Endodermal cell (in vitro differentiated cells): ENCODE measurements around the gene ASCC1. TPM values are rescaled to one million over a fixed set of nuclear protein-coding genes. Genes with fewer than 3 reads are reported as not detected.

Source experiments
- DNase-seq: peaks from one replicate; pipeline ENCODE4 v3.0.0-alpha.2; 2017
- H3K27ac ChIP-seq: 2 replicates; pipeline ENCODE4 v1.5.1; 2013; ENCODE audit warnings: mild to moderate bottlenecking, low read depth, low read length, moderate library complexity
- H3K27me3 ChIP-seq: 2 replicates; pipeline ENCODE4 v1.6.1; 2013; ENCODE audit warnings: mild to moderate bottlenecking, low read length, moderate library complexity; ENCODE audit not compliant: insufficient read depth, control insufficient read depth, poor library complexity, severe bottlenecking
- H3K36me3 ChIP-seq: 2 replicates; pipeline ENCODE4 v1.7.0; 2013; ENCODE audit warnings: mild to moderate bottlenecking, low read length, moderate library complexity; ENCODE audit not compliant: control insufficient read depth, insufficient read depth
- H3K4me1 ChIP-seq: one replicate; pipeline ENCODE4 v1.7.0; 2013; ENCODE audit warnings: low read length; ENCODE audit not compliant: control insufficient read depth, insufficient read depth
- H3K4me3 ChIP-seq: 2 replicates; pipeline ENCODE4 v1.5.1; 2013; ENCODE audit warnings: mild to moderate bottlenecking, low read length, moderate library complexity
- H3K9ac ChIP-seq: 2 replicates; pipeline ENCODE4 v1.6.1; 2013; ENCODE audit warnings: mild to moderate bottlenecking, low read length, moderate library complexity; ENCODE audit not compliant: poor library complexity, severe bottlenecking; ENCODE audit errors: extremely low read depth
- H3K9me3 ChIP-seq: 2 replicates; pipeline ENCODE4 v1.6.1; 2013; ENCODE audit warnings: mild to moderate bottlenecking, low read length, moderate library complexity; ENCODE audit not compliant: control insufficient read depth
- H3K27ac Mint-ChIP-seq: 2 replicates; pipeline ENCODE4 v1.8.0; 2020; ENCODE audit warnings: mixed read lengths
- H3K27me3 Mint-ChIP-seq: 2 replicates; pipeline ENCODE4 v1.8.0; 2021; ENCODE audit warnings: mild to moderate bottlenecking, mixed read lengths; ENCODE audit not compliant: insufficient read depth
- H3K36me3 Mint-ChIP-seq: 2 replicates; pipeline ENCODE4 v1.8.0; 2020; ENCODE audit warnings: low read depth, mixed read lengths
- H3K4me1 Mint-ChIP-seq: 2 replicates; pipeline ENCODE4 v1.8.0; 2020; ENCODE audit warnings: mixed read lengths
- H3K4me3 Mint-ChIP-seq: 2 replicates; pipeline ENCODE4 v1.8.0; 2020; ENCODE audit warnings: mild to moderate bottlenecking, moderate library complexity, mixed read lengths
- H3K9me3 Mint-ChIP-seq: 2 replicates; pipeline ENCODE4 v1.8.0; 2020; ENCODE audit warnings: mild to moderate bottlenecking, mixed read lengths
- WGBS, 2 experiments: methylation state at CpG; one replicate each; pipeline versions ENCODE4 v1.1.5 to v1.1.7; 2013; ENCODE audit warnings: missing lambda C conversion rate in 2 of 2, mixed read lengths in 1 of 2; ENCODE audit not compliant: insufficient coverage in 1 of 2, insufficient read length in 1 of 2; 5-methylcytosine and 5-hydroxymethylcytosine counted together
- total RNA-seq, 2 donors: library from RNA; stranded (reverse); fragmentation: NEBNext Ultra II Directional in 1 of 2; extraction: Animal tissue kit (Norgen Biotek cat#: 25700) in 1 of 2; gene quantifications; 2 replicates in 1 of 2; 3 replicates in 1 of 2; pipeline ENCODE4 v1.2.1, GENCODE V29; 2021
- TF ChIP-seq, protein P1 (sequence below): fragments of 200-600 bp; sonication (generic); conservative IDR thresholded peaks from 2 replicates; pipeline ENCODE4 v1.5.0; 2021; ENCODE audit warnings: antibody characterized with exemption, mild to moderate bottlenecking

Gene ASCC1
- total RNA-seq, 2 donors from 2014 or later: 29.2 to 34.0 TPM

DNA sequence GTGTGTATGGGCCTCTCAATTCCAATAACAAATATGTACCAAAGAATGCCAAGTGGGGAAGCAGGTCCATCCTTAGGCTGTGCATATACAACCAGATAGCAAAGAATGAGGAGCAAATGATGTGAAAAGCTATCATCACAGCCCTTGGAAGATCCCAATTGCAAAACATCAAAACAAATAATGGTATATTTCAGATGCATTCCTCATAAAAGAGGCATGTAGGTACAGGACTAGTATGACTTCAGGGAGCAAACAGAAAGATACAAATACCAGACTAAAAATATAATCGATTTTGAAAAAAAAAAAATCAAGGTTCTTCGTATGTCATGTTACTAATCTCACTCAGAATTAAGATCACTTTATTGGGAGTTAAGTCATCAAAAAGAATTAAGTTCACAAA lies 109.2 kb downstream of the ASCC1 start:
- peaks cover 3% of the 10 kb centered on the region for H3K4me1 ChIP-seq
- no peaks in the 10 kb centered on the region for H3K27me3 ChIP-seq
- TF ChIP-seq, protein P1, sequence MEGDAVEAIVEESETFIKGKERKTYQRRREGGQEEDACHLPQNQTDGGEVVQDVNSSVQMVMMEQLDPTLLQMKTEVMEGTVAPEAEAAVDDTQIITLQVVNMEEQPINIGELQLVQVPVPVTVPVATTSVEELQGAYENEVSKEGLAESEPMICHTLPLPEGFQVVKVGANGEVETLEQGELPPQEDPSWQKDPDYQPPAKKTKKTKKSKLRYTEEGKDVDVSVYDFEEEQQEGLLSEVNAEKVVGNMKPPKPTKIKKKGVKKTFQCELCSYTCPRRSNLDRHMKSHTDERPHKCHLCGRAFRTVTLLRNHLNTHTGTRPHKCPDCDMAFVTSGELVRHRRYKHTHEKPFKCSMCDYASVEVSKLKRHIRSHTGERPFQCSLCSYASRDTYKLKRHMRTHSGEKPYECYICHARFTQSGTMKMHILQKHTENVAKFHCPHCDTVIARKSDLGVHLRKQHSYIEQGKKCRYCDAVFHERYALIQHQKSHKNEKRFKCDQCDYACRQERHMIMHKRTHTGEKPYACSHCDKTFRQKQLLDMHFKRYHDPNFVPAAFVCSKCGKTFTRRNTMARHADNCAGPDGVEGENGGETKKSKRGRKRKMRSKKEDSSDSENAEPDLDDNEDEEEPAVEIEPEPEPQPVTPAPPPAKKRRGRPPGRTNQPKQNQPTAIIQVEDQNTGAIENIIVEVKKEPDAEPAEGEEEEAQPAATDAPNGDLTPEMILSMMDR: no peak
- H3K9ac ChIP-seq: no peak overlapping the region
- no peaks in the 10 kb centered on the region for H3K9me3 ChIP-seq
- H3K27me3 Mint-ChIP-seq: no peaks in the 10 kb centered on the region
- no peak overlapping the region for H3K27ac Mint-ChIP-seq
- peaks cover 6% of the 10 kb centered on the region for H3K36me3 ChIP-seq
- no peak overlapping the region for H3K4me3 Mint-ChIP-seq
- H3K4me3 ChIP-seq: no peak overlapping the region
- H3K4me1 Mint-ChIP-seq: peaks cover 10% of the 10 kb centered on the region
- WGBS, 2 experiments: 96% methylated on average over 2 of the region's 2 CpGs; no CpG with 5 or more reads in 1 of the 2 experiments
- no peak overlapping the region for H3K27ac ChIP-seq
- peaks cover 15% of the 10 kb centered on the region for H3K36me3 Mint-ChIP-seq
- H3K9me3 Mint-ChIP-seq: no peaks in the 10 kb centered on the region
- no peak for DNase-seq

DNA sequence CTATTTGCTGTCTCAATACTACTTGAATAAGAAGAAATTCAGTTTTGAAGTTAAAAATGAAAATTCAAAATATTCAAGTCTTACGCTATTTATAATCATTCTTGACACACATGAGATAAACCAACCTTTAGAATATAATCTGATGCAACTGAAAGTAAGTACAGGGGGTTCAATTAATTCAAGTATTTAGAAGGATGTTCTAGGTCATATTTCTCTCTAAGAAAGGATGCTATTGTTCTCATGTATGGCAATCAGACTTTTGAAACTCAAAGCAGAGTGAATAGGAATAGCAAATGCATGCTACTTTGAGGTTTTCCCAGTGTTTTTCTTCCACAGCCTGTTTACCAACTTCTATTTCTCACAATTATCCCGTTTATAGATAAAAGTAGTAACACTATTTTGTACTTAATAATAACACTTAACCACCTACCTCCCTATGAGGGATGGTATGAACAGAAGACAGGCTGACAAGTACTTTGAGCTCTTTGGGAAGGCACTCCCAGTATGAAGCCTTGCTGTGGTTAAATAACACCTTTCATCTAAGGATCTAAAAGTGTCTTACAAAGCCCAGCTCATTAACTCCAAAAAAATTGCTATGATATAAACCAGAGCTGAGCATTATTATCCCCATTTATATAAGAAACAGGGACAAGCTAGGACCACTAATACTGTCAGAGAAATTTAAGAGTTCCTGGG lies 109.8 kb downstream of the ASCC1 start:
- Mint-ChIP-seq H3K9me3 (no peaks in the 10 kb centered on the region), H3K4me1 (peaks cover 10% of the 10 kb centered on the region), H3K4me3 (no peak overlapping the region), H3K27ac (no peak overlapping the region), H3K27me3 (no peaks in the 10 kb centered on the region), H3K36me3 (peaks cover 19% of the 10 kb centered on the region)
- Histone ChIP-seq H3K27me3 (no peaks in the 10 kb centered on the region), H3K9ac (no peak overlapping the region), H3K9me3 (no peaks in the 10 kb centered on the region), H3K4me1 (peaks cover 3% of the 10 kb centered on the region), H3K36me3 (peaks cover 12% of the 10 kb centered on the region), H3K27ac (no peak overlapping the region), H3K4me3 (no peak overlapping the region)
- 100% methylated on average over 1 of the region's 2 CpGs; no CpG with 5 or more reads in 1 of the 2 experiments for WGBS, 2 experiments
- no peak for DNase-seq
- TF ChIP-seq, protein P1: no peak

DNA sequence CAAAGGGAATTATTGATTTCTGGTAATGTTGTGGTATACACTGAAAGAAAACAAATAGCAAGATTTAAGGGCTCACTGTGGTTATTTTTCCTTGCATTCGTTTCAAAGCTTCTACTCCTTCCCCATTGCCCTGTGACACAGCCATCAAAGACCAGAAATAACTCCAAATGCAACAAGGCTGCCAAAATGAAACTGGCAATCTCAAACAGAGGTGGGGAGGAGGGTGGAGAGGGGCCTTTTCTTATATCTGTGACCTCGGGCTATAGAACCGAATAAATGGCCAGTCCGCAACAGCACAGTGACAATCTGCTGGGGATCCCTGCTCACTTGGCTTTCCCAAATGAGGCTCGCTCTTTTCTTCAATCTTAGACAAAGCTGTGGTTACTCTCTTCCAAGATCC lies 110.4 kb downstream of the ASCC1 start:
- Mint-ChIP-seq H3K4me1 (peaks cover 10% of the 10 kb centered on the region), H3K4me3 (no peak overlapping the region), H3K27me3 (no peaks in the 10 kb centered on the region), H3K27ac (no peak overlapping the region), H3K9me3 (no peaks in the 10 kb centered on the region), H3K36me3 (peaks cover 24% of the 10 kb centered on the region)
- Histone ChIP-seq H3K9ac (no peak overlapping the region), H3K4me3 (no peak overlapping the region), H3K27ac (no peak overlapping the region), H3K4me1 (peaks cover 3% of the 10 kb centered on the region), H3K27me3 (no peaks in the 10 kb centered on the region), H3K36me3 (peaks cover 15% of the 10 kb centered on the region), H3K9me3 (no peaks in the 10 kb centered on the region)
- 93 to 95% methylated on average over 3 to 5 of the region's 5 CpGs for WGBS, 2 experiments
- no peak for DNase-seq
- TF ChIP-seq, protein P1: no peak
